ES-I3 (cell line): ENCODE measurements around the gene ANKRD1.

Experiments
- H3K36me3 ChIP-seq: 2 replicates; pipeline ENCODE4 v1.6.1; 2013; ENCODE audit warnings: mild to moderate bottlenecking, low read length, control low read depth, moderate library complexity; ENCODE audit not compliant: insufficient read depth
- H3K4me1 ChIP-seq: 2 replicates; pipeline ENCODE4 v1.6.1; 2013; ENCODE audit warnings: mild to moderate bottlenecking, control low read depth, low read length; ENCODE audit not compliant: insufficient read depth
- H3K9ac ChIP-seq: 2 replicates; pipeline ENCODE4 v1.6.1; 2013; ENCODE audit warnings: low read depth, mild to moderate bottlenecking, low read length, moderate library complexity
- H3K9me3 ChIP-seq: 2 replicates; pipeline ENCODE4 v1.6.1; 2013; ENCODE audit warnings: mild to moderate bottlenecking, low read length, moderate library complexity; ENCODE audit not compliant: control insufficient read depth, insufficient read depth

The ANKRD1 gene

GRCh38 chr10:90920986-90921666 lies at the start of gene ANKRD1:
Gene ANKRD1, minus strand, starts transcription at chr10:90921087. Its CDS starts 60 bp downstream, at chr10:90921027.
- Histone ChIP-seq H3K4me1 (peaks cover 22% of the 10 kb centered on the region), H3K36me3 (no peaks in the 10 kb centered on the region), H3K9me3 (no peaks in the 10 kb centered on the region), H3K9ac (peak within 1 kb of the TSS; percentile 4; the same call in 1 of the 2 replicates)

- no peaks in the 10 kb centered on the region for H3K9me3 ChIP-seq
- no peaks in the 10 kb centered on the region for H3K36me3 ChIP-seq
- no peak overlapping the region for H3K9ac ChIP-seq
- no peaks in the 10 kb centered on the region for H3K4me1 ChIP-seq
These were observed 49.2 kb upstream of the ANKRD1 start for GRCh38 chr10:90969947-90970673.

GRCh38 chr10:90969121-90969534 lies 48.2 kb upstream of the ANKRD1 start:
- no peak overlapping the region for H3K9ac ChIP-seq
- no peaks in the 10 kb centered on the region for H3K36me3 ChIP-seq
- H3K4me1 ChIP-seq, result no peaks in the 10 kb centered on the region
- H3K9me3 ChIP-seq, result no peaks in the 10 kb centered on the region

- no peaks in the 10 kb centered on the region for H3K36me3 ChIP-seq
- H3K9ac ChIP-seq, result no peak overlapping the region
- no peaks in the 10 kb centered on the region for H3K9me3 ChIP-seq
- H3K4me1 ChIP-seq, result no peaks in the 10 kb centered on the region
These were observed 47.6 kb upstream of the ANKRD1 start for GRCh38 chr10:90968328-90969081.

GRCh38 chr10:90967865-90968264 lies 47.0 kb upstream of the ANKRD1 start:
- H3K9ac ChIP-seq, result no peak overlapping the region

GRCh38 chr10:90966146-90966545 lies 45.3 kb upstream of the ANKRD1 start:
- H3K36me3 ChIP-seq, result no peaks in the 10 kb centered on the region
- H3K4me1 ChIP-seq, result no peaks in the 10 kb centered on the region
- H3K9ac ChIP-seq, result no peak overlapping the region
- no peaks in the 10 kb centered on the region for H3K9me3 ChIP-seq

More at GRCh38 chr10:90967865-90968264, 47.0 kb upstream of the ANKRD1 start:
- Histone ChIP-seq H3K4me1 (no peaks in the 10 kb centered on the region), H3K9me3 (no peaks in the 10 kb centered on the region), H3K36me3 (no peaks in the 10 kb centered on the region)

GRCh38 chr10:90965720-90966119 lies 44.8 kb upstream of the ANKRD1 start:
- H3K4me1 ChIP-seq, result no peaks in the 10 kb centered on the region
- H3K36me3 ChIP-seq, result no peaks in the 10 kb centered on the region
- H3K9me3 ChIP-seq, result no peaks in the 10 kb centered on the region
- H3K9ac ChIP-seq, result no peak overlapping the region

- Histone ChIP-seq H3K9ac (no peak overlapping the region), H3K4me1 (no peaks in the 10 kb centered on the region), H3K9me3 (no peaks in the 10 kb centered on the region), H3K36me3 (no peaks in the 10 kb centered on the region)
These were observed 44.0 kb upstream of the ANKRD1 start for GRCh38 chr10:90964781-90965465.

- no peak overlapping the region for H3K9ac ChIP-seq
- no peaks in the 10 kb centered on the region for H3K9me3 ChIP-seq
- no peaks in the 10 kb centered on the region for H3K4me1 ChIP-seq
- H3K36me3 ChIP-seq, result no peaks in the 10 kb centered on the region
These were observed 42.4 kb upstream of the ANKRD1 start for GRCh38 chr10:90963331-90963730.

GRCh38 chr10:90960355-90960814 lies 39.5 kb upstream of the ANKRD1 start:
- Histone ChIP-seq H3K9me3 (no peaks in the 10 kb centered on the region), H3K4me1 (no peaks in the 10 kb centered on the region), H3K36me3 (no peaks in the 10 kb centered on the region), H3K9ac (no peak overlapping the region)

- Histone ChIP-seq H3K9me3 (no peaks in the 10 kb centered on the region), H3K4me1 (no peaks in the 10 kb centered on the region), H3K9ac (no peak overlapping the region), H3K36me3 (no peaks in the 10 kb centered on the region)
These were observed 38.9 kb upstream of the ANKRD1 start for GRCh38 chr10:90959826-90960225.

- no peaks in the 10 kb centered on the region for H3K36me3 ChIP-seq
- H3K4me1 ChIP-seq, result no peaks in the 10 kb centered on the region
- no peak overlapping the region for H3K9ac ChIP-seq
- H3K9me3 ChIP-seq, result no peaks in the 10 kb centered on the region
These were observed 37.9 kb upstream of the ANKRD1 start for GRCh38 chr10:90958781-90959180.

GRCh38 chr10:90947030-90947960 lies 26.4 kb upstream of the ANKRD1 start:
- Histone ChIP-seq H3K9me3 (no peaks in the 10 kb centered on the region), H3K4me1 (no peaks in the 10 kb centered on the region), H3K9ac (no peak overlapping the region), H3K36me3 (no peaks in the 10 kb centered on the region)
